Measurements from ENCODE around the gene FBXW8.

The FBXW8 gene

DNA sequence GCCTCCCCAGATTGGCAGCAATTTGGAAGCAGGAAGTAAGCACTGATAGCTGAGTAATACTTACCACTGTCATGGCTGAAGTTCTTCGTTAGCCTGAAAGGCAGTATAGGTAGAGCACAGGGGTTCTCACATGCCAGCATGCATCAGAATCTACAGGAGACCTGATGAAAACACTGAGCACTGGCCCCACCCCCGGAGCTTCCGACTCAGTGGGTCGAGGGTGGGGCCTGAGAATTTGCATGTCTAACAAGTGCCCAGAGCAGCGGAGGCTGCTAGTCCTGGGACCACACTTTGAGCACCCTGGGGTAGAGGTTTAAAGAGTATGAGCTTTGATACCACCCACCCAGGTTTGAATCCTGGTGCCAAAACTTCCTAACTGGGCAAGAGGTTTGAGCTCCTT, 89.6 kb downstream of the FBXW8 start:
- DNase-seq = no peak

DNA sequence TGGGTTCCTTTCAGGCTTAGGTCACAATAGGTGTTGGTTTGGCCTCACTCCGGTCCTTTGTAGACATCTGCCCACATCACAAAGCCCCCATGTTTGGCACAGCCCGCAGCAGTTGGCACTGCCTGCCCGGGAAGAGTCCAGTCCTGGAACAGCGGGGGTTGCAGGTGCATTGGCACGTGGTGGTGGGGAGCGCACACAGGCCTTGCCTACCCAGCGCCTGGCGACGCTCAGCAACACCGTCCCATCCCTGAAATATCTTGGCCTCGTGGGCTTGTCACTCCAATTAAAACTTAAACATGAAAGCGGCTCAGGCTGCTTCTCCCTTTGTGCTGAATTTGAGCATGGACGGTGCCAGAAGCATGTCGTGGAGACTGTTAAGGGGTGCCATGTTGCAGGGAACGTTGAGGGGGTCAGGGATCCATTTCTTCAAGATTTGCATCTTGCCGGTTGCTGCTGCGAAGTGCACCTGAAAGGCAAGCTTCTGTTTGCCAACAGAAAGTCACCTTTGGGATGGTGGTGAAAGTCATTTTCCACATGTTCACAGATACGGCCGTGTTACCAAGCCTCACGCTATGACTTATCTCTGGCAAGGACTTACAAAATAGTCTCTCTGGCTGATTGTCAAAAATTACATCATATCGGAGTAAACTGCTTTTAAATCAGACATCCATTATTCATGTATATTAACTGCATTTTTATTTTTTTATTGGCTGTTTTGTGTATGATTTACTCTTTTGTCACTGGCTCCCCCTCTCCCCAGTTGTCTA, 91.5 kb downstream of the FBXW8 start:
- DNase-seq = no peak

DNA sequence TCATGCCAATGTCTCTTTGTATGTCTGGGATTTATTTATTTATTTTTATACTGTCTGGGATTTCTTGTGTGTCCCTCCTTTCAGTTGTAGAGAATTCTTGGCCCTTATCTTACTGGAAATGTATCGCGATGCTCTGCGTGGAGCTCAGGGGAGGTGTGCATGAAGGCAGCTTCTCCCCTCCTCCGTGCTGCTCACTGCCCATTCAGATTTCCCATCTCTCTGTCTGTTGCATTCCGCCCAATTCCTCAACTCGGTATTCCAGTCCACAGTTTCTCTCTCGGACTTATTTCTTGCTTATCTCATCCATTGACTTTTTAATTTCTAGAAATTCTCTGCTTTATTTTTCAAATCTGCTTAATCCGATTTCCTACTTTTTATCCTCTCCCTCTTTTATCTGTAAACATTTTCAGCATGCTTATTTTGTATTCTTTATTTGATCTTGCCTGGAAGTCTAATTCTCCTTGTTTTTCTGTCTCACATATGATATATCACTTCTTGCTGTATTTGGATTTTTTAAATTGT, 93.2 kb downstream of the FBXW8 start:
- DNase-seq = no peak

DNA sequence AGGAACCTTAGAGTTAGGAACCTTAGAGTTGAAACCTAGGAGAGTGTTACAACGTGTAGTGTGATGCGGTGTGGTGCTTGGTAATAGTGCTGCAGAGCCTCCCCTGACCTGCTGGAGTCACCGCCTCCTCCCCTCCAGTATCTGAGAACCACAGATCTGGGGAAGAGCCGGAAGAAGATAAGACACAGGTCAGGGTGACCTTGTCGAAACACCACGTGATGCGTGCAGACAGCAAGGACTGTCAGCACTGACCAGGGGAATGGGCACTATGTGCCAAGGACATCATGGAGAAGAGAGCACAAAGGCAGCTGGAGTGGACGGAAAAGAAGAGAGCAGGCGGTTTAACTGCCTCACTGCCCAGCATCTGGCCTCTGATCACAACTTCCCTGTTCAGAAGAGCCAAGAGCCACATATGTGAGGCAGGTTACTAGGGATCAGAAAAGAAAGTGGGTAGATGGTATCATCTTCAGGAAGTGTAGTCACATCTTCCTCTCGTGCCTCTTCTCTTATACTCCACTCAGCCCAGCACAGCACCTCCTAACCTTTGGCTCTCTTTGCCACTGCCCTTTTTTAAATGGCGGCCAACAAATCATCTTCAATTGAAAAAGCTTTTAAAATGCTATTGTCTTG, 94.8 kb downstream of the FBXW8 start:
- DNase-seq = no peak

DNA sequence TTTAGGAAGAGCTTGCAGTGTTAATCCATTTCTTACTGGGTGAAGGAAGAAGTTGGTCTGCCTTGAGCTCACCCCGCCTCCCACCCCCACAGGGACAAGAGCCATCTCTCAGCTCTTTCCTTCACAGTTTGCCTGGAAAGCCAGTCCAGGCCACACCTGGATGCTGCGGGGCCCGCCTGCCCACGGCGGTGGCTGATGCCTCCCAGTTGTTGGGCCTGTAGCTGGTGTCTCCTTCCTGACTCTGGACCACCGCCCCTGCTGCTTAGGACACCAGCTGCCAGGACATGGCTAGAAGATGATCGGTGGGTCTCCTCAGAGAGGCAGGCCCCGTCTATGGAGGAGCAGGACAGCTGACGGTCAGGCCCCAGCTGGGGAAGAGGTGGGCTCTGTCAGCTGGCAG, 95.6 kb downstream of the FBXW8 start:
- no peak for DNase-seq

DNA sequence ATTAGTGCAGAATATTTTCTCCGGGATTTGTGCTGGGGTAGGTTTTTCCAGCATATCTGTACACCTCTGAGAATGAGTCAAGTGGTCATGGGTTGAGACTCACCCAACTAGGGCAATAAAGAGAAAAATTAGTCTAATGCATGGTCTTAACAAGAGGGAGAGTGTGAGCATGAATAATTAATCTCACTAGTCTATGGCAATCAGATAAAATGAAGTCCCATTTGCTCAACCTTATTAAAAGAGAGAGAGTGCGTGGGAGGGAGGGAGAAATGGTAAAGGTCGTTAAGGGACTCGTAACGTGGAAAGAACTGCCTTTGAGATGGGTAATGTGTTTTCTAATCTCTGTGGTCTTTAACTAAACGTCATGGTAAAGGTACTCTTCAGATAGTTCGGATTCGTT, 96.8 kb downstream of the FBXW8 start:
- DNase-seq = no peak

DNA sequence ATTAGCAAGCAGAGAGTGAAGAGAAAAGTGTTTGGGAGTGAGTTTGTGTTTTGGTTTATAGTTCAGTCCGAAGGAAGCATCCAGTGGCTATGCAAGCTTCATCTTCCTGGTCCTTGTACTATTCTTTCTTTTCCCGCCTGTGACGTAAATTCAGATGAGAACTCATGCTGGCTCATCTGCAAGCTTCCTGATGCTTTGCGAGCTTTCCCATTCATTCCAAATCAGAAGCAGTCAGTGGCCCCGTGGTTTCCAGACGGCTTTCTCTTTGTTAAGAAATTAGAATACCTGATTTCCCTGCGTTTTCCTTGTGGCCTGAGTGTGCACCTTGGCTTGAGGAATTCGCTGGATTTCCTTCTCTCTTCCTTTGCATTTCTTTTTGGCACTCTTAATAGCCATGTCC, 99.0 kb downstream of the FBXW8 start:
- DNase-seq = no peak

DNA sequence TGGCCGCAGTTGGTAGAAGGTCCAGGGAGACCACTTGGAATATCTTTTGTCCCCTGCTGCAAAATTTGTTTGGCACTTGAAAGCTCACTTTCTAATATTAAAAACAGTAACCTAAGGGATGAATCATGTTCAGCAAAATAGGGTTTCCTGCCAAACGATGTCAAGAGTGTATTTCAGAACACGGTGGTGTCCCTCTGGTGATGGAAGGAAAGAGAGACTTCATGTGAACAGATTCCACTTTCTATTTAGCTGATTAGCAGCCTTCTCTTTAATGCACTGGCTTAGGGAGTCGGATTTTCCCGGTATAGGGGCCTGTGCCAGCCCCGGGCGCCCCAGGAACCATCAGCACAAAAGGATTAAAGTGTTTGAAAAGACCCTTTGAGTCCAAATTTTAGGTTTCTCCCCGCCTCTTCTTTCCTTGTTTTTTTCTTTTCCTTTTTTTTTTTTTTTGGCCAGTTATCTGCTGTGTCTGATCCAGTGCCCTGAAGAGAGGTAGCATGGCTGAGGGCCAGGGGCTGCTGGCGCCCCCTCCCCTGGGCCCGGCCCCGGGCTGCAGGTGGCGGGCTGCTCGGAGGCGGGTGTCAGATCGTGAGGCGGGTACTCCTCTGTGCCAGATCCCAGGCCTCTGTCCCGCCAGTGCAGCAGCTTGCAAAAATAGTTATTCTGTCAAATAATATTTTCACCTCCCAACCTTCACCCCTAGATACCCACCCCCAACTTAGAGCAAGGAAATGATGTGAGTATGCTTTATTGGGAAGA, 100.1 kb downstream of the FBXW8 start:
- no peak for DNase-seq

DNA sequence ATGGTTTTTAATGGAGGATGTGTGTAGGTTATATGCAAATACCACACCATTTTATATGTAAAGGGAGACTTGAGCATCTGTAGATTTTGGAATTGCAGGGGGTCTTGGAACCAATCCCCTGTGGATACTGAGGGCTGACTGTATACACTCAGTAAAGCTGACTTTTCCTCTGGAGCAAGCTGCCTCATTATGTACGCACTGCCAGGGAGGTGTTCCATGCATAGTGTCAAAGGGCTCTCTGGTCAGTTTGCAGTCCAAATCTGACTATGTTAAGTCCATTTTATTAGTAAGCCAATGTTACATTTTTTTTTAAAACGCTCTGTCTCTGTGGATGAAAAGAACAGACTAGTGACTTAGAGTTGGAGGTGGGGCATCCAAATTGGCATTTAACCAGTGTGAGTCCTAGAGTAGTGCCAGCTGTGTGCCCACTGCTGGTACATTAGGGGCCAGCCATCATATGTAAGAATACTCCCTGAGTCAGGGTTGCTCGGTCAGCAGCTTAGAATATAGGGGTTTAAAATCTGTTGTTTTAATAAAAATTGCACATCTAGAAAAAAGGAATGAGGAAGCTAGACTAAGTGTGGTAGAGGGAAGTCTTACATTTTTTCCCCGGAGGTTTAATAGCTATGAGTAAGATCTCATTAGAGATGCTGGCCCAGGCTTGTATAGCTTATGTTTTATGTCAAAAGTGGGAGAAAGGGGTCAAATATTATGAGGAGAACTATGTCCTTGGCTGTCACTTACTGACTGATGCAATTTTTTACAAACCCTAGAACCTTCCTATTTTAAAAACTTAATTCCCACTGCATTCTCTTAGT, 101.4 kb downstream of the FBXW8 start:
- DNase-seq = peak; percentile 23

DNA sequence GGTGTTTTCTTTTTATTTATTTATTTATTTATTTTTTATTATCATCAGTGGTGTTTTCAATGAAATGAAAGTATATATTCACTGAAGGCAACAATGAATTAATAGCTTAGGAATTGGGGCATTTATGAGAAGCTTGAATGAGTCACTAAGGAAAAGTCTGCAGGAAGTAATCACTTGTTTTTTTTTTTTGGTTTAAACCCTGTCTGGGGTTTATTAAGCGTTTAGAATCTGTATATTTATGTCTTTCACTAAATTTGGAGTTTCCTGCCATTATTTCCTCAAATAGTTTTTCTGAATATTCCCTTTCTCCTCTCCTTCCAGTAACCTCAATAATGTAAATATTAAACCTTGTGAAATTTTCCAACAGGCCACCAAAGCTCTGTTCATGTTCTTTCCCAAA, 103.0 kb downstream of the FBXW8 start:
- DNase-seq = peak; percentile 55

DNA sequence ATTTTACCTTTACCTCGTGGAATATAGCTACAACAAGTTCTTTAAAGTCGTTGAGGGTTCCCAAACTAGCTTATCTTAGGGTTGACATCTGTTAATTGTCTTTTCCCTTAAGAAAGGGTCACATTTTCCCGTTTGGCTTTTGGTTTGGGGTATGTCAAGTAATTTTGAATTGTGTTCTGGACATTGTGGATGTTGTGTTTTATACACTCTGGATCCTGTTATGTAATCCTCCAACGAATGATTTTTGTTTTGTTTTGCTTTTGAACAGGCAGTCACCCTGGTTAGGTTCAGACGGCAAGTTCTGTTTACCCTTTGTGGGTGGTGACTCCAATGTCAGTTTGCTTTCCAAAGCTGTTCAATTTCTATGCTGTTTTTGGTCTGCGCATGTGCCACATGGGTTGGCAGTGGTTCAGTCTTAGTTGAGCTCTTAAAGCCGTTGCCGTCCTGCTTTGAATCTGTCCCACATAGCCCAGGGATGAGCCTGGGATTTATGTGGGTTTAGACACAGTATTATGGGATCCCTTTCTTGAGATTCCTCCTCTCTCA, 103.7 kb downstream of the FBXW8 start:
- no peak for DNase-seq

DNA sequence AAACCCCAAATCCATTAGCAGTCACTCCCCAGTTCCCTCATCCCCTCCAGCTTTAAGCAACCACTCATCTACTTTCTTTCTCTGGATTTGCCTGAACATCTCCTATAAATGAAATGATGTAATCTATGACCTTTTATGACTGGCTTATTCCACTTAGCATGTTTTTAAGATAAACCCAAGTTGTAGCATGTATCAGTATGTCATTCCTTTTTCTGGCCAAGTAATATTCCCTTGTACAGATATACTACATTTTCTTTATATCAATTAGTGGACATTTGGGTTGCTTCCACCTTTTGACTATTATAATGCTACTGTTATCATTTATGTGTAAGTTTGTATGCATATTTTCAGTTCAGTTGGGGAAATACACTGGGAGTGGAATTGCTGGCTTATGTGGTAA, 105.1 kb downstream of the FBXW8 start:
- no peak for DNase-seq

DNA sequence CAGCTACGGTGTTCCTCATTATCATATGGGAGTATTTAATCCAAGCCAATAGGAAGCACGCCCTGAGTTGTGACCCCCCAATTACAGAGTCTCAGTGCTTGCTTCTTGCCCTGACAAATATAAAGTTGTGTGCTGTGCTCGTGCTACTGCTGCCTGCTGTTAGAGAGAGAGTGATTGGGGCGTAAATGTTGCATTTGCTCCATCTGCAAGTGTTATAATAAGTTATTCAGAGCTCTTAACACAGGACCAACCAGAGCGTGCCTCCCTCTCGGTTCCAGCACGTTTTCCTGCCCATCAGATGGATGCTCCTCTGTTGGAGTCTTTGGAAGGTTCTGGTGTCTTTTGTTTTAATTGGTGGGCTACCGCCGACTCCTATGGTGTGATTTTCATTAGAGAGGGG, 107.1 kb downstream of the FBXW8 start:
- DNase-seq = no peak

DNA sequence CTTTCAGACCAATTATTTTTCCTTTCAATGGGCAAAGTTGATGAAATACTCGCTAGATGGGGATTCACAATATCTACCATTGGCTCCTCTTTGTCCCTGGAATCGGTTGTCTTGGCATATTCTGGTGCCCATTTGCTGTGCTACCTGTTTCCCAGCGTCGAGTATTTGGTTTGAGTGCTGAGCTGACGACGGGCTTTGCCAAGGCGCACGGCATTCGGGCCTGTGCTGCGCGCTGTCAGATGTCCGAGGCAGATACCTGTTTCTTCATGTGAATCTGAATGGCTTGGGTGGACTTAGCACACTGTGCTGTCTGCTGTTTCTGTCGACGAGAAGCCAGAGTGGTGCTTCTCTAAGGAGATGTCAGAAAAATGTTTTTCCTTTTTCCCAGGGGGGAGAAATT, 107.5 kb downstream of the FBXW8 start:
- DNase-seq = no peak

DNA sequence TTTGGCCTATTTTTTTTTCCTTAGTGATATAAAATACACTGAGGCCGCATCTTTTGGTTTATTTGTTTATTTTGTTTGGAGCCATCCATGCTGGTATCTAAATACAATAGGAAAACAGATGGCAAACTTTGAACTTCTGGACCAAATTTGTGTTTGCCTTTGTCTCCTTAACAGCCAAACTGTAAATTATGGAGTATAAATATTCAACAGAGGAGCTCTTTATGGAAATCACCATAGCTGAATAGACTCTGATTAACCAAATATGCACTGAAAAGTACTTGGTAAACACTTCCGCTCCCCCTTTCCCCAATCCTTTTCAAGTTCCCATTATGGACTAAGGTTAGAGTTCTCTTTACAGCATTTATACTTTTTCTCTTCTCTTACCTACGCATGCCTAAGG, 107.9 kb downstream of the FBXW8 start:
- DNase-seq = no peak

DNA sequence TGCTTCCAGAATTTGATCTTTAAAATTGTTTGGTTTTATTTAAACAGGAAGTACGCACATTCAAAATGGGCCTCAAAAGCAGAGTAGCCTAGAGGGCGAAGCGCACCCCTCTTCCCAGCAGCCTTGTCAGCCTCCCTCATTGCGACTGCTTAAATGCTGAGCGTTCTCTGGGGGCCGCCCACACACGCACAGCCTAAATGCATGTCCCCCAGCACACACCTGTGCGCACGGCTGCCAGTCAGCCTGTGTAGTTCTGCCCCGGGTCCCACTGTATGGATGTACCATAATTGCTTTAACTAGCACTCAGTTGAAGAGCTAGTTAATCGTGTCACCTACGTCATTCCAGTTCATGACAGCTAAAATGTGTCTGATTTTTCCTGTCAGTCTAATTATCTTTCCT, 109.1 kb downstream of the FBXW8 start:
- DNase-seq = no peak

DNA sequence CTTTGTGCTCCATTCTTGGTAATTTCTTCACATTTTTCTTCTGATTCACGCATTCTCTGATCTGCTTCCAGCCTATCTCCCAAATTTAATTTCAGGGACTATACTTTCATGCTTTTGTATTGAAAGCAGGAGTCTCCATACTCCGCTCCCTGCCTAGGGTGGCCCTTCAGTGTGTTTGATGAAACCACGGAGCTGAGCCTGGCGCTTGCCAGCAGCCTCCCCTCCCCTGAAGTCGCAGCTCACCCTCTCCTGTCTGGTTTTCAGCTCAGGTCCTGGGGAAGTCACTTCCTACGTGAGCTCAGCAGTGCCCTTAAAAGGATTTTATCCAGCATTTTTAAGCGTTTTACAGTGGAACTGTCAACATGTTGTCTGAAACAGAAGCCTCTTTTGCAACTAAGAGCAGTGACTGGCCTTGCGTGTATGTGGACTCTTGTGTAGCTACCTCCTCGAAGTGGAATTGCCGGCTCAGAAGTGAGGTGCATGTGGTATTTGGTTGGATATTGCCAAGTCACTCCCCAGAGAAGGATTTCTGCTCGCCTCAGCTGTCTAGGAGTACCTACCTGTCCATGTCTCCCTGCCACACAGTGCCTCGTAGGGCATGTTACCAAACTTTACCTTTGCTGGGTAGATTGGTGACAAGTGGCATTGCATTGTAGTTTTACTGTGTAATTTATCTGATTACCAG, 109.9 kb downstream of the FBXW8 start:
- no peak for DNase-seq

DNA sequence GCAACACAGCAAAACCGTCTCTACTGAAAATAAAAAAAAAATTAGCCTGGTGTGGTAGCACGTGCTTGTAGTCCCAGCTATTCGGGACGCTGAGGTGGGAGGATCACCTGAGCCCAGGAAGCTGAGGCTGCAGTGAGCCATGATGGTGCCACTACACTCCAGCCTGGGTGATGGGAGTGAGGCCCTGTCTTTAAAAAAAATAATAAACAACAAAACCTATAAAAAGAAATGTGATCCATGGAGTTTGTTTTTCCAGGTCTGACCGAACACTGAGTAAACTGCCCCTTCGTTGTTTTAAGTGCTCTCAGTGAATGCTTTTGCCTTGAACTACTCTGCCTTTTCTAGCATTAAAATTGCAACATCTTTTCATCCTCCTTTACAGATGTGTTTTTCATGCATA, 111.7 kb downstream of the FBXW8 start:
- DNase-seq = no peak

DNA sequence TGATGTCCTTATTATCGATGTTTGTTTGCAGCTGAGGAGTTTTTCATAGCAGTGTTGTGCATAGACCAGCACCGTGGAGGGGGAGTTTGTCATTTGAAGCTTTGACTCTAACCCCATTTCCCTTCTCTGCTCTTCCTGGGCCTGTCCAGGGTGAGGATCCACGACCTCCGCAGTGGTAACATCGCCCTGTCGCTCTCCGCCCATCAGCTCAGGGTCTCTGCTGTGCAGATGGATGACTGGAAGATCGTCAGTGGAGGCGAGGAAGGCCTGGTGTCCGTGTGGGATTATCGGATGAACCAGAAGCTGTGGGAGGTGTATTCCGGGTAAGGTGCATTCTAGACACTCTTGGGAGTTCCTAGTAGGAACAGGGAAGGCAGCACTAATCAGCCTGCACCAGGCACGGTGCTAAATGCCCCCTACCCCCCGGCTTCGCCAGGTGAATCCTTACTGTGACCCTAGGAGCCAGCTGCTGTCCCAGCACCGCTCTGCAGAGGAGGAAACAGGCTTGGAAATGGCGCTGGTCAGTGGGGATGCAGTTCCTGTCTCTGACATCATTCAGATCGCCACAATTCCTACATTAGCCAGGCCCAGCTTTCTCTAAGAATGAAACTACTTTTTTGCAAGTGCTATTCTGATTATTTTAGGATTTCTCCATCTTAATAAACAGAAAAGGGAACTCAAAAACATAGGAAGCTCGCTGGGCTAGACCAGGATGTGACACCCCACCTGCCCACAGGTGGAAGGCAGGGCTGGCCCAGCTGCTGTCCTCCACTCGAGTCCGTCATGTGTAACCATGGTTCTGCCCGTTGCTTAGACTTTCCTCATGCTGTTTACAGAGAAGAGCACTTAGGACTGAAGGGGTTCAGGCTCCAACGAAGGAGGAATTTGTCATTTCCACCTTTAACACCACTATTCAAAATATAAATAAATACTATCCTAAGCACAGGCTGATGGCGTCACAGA, 113.5 kb downstream of the FBXW8 start:
- DNase-seq = no peak

DNA sequence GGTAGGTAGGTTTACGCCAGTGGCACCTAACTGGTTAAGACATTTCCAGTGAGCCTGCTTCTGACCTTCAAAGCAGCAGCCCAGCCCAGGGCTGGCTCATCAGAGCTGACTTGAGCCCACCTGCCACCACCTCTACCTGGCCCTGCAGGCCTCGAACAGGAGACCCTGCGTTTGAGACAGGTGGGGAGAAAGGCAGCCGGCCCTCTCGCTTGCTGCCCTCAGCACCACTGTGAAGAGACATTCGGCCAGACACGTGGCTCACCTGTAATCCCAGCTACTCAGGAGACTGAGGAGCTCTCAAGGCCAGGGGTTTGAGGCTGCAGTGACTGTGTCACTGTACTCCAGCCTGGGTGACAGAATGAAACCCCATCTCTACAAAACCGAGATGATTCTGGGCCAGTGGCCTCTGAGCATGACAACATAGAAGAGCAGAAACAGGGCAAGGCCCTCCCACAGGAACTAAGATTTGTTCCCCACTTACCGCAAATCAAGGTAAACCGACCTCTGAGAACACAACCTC, 114.3 kb downstream of the FBXW8 start:
- no peak for DNase-seq

Measured in HCEC 1CT (cell line).